ENCODE data around the gene ZBTB25.
A peak's percentile ranks its signal among the peaks of the same experiment; 100 is the strongest.

Gene ZBTB25

DNA sequence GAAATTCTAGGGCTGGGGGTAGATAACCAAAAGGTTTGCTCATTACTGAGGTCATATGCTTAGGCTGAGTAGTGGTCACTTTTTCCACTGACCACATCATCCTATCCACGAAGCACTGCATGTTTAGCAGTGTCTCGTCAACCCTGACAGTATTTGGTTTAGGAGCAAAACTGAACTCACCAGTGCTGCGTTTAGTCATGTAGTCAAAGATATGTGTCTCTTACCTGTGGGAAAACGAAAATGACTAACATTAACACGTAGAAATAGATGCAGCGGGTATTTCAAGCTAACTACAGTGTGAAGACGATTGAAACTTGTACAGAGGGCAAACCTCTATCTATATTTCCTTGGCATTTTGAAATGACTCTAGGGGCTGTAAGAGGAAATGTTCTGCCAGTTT, 80.9 kb downstream of the ZBTB25 start:
- no peak overlapping the region for H3K4me3 ChIP-seq (replicated peaks; ENCODE audit: low read depth, low read length)
- TF ChIP-seq, protein P1, sequence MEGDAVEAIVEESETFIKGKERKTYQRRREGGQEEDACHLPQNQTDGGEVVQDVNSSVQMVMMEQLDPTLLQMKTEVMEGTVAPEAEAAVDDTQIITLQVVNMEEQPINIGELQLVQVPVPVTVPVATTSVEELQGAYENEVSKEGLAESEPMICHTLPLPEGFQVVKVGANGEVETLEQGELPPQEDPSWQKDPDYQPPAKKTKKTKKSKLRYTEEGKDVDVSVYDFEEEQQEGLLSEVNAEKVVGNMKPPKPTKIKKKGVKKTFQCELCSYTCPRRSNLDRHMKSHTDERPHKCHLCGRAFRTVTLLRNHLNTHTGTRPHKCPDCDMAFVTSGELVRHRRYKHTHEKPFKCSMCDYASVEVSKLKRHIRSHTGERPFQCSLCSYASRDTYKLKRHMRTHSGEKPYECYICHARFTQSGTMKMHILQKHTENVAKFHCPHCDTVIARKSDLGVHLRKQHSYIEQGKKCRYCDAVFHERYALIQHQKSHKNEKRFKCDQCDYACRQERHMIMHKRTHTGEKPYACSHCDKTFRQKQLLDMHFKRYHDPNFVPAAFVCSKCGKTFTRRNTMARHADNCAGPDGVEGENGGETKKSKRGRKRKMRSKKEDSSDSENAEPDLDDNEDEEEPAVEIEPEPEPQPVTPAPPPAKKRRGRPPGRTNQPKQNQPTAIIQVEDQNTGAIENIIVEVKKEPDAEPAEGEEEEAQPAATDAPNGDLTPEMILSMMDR (IDR thresholded peaks at IDR 0.05; ENCODE audit: low read depth, low read length, missing control alignments): no peak
- no peak for DNase-seq (ENCODE audit: extremely low read depth, low read depth)

- no peak for DNase-seq (ENCODE audit: extremely low read depth, low read depth)
- TF ChIP-seq, protein P1 (IDR thresholded peaks at IDR 0.05; ENCODE audit: low read depth, low read length, missing control alignments): no peak
- H3K4me3 ChIP-seq (replicated peaks; ENCODE audit: low read depth, low read length): no peak overlapping the region
These were observed 81.6 kb downstream of the ZBTB25 start for GRCh38 chr14:64422005-64422404.

DNA sequence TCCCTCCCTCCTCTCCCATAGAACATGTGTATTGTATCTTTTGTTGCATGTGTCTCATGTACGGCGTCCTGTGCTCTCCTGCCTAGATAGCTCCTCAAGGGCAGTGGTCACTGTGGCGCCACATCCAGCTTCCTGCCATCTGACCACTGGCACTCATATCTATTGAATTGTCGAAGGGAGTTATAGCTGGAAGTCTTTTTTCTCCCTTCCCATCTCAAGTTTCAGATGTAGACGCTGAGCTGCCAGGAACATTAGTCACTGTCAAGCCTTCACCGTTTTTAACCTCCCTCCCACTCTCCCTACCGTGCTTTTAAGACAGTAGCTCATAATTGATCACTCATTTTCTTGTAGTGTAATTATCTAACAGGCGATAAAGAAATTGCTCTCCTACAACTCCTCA, 82.5 kb downstream of the ZBTB25 start:
- no peak overlapping the region for H3K4me3 ChIP-seq (replicated peaks; ENCODE audit: low read depth, low read length)
- TF ChIP-seq, protein P1 (IDR thresholded peaks at IDR 0.05; ENCODE audit: low read depth, low read length, missing control alignments): no peak
- peak; percentile 50 for DNase-seq (ENCODE audit: extremely low read depth, low read depth)

- no peak for DNase-seq (ENCODE audit: extremely low read depth, low read depth)
- no peak overlapping the region for H3K4me3 ChIP-seq (replicated peaks; ENCODE audit: low read depth, low read length)
- TF ChIP-seq, protein P1 (IDR thresholded peaks at IDR 0.05; ENCODE audit: low read depth, low read length, missing control alignments): no peak
These were observed 84.6 kb downstream of the ZBTB25 start for GRCh38 chr14:64419003-64419402.

- H3K4me3 ChIP-seq (replicated peaks; ENCODE audit: low read depth, low read length): no peak overlapping the region
- DNase-seq (ENCODE audit: extremely low read depth, low read depth): no peak
- TF ChIP-seq, protein P1 (IDR thresholded peaks at IDR 0.05; ENCODE audit: low read depth, low read length, missing control alignments): no peak
These were observed 85.9 kb downstream of the ZBTB25 start for GRCh38 chr14:64417771-64418125.

GRCh38 chr14:64417055-64417770, 86.4 kb downstream of the ZBTB25 start:
- TF ChIP-seq, protein P1 (IDR thresholded peaks at IDR 0.05; ENCODE audit: low read depth, low read length, missing control alignments): no peak
- H3K4me3 ChIP-seq (replicated peaks; ENCODE audit: low read depth, low read length): no peak overlapping the region
- no peak for DNase-seq (ENCODE audit: extremely low read depth, low read depth)
